Measurements from ENCODE around the gene SRXN1.

SRXN1 gene

GRCh38 chr20:597560-597959, 55.4 kb downstream of the SRXN1 start:
- H3K4me3 ChIP-seq (ENCODE audit: low read depth, low read length): no peak overlapping the region
- no peak for TF ChIP-seq CTCF (conservative IDR thresholded peaks at IDR 0.05; ENCODE audit: low read depth, low read length)
- DNase-seq (ENCODE audit: low read depth): no peak
